Ovary (tissue), 9 donors: Measurements from ENCODE around the gene FGF9. TPM values are rescaled to one million over a fixed set of nuclear protein-coding genes. Genes with fewer than 3 reads are reported as not detected.

Experiments
- DNase-seq, 5 donors: peaks; one replicate each; pipeline ENCODE4 v3.0.0-alpha.2; 2019 to 2020
- H3K27ac ChIP-seq, 2 donors: fragments of 200-600 bp; one replicate each; pipeline versions ENCODE4 v1.5.1 to v1.8.0; 2019 to 2022
- H3K27me3 ChIP-seq: fragments of 200-600 bp; one replicate; pipeline ENCODE4 v1.8.0; 2022
- H3K36me3 ChIP-seq: fragments of 200-600 bp; sonication (generic); one replicate; pipeline ENCODE4 v1.5.1; 2019
- H3K4me1 ChIP-seq: one replicate; pipeline ENCODE4 v1.8.1; 2013; ENCODE audit warnings: mild to moderate bottlenecking, moderate library complexity; ENCODE audit not compliant: insufficient read depth
- H3K4me3 ChIP-seq: fragments of 200-600 bp; sonication (generic); one replicate; pipeline ENCODE4 v1.5.1; 2017
- H3K9me3 ChIP-seq, 2 donors: fragments of 200-600 bp in 1 of 2; sonication (generic) in 1 of 2; one replicate each; pipeline versions ENCODE4 v1.5.1 to v1.8.1; 2013 to 2019; ENCODE audit warnings: mild to moderate bottlenecking in 1 of 2, moderate library complexity in 1 of 2
- CTCF ChIP-seq, 3 donors: fragments of 450-650 bp in 2 of 3; fragments of 200-600 bp in 1 of 3; IDR thresholded peaks; one replicate each; pipeline versions ENCODE4 v1.5.1 to v1.8.0; 2016 to 2022; ENCODE audit warnings: antibody characterized with exemption in 3 of 3, mild to moderate bottlenecking in 1 of 3
- EP300 ChIP-seq: sonication (generic); formaldehyde crosslinking; IDR thresholded peaks from one replicate; pipeline ENCODE4 v1.6.1; 2017; ENCODE audit warnings: antibody characterized with exemption
- POLR2A ChIP-seq: fragments of 450-650 bp; IDR thresholded peaks from one replicate; pipeline ENCODE4 v1.6.1; 2017; ENCODE audit warnings: antibody characterized with exemption, mild to moderate bottlenecking, moderate library complexity
- WGBS, 3 donors: extraction: QIAGEN DNeasy Blood & Tissue Kit in 1 of 3; methylation state at CpG; one replicate each; pipeline versions ENCODE4 v1.1.5 to v1.1.7; 2013 to 2017; 5-methylcytosine and 5-hydroxymethylcytosine counted together
- intact Hi-C, 4 donors: fragments of 100-400 bp; cut with DNase I; formaldehyde crosslinking; loops; one replicate each; pipeline versions ENCODE4 v1.11.0 to v1.15.1; 2022 to 2023
- polyA plus RNA-seq, 2 donors: library from polyadenylated mRNA; stranded (reverse); fragments of 200-250 nt in 1 of 2; fragments of 350-450 nt in 1 of 2; fragmentation: Illumina TruSeq in 1 of 2; extraction: RNeasy Lipid Tissue Mini Kit (QIAGEN cat#74804) in 1 of 2; gene quantifications; one replicate each; pipeline ENCODE4 v1.2.3, GENCODE V29; 2013 to 2014
- total RNA-seq, 7 donors: library from RNA; depleted of rRNA in 2 of 7; stranded (reverse); fragments of >200 nt in 2 of 7; fragmentation: NEBNext Ultra II Directional in 3 of 7; extraction: Animal tissue kit (Norgen Biotek cat#: 25700) in 3 of 7; gene quantifications; one replicate each; pipeline versions ENCODE4 v1.1.0 to v1.2.4, GENCODE V29; 2016 to 2023
- donor health status: DM: no; HTN: no; CAD: no; lungs with moderate emphysema.
- donor health status: DM: no; HTN: no; CAD: no.
- donor health status: Bipolar disorder and iron deficiency.
- donor health status: DM: yes; HTN: yes; CAD: no.
- donor health status: DM: no; HTN: no; CAD: no.
- donor health status: DM: yes; HTN: yes; CAD: no.

The FGF9 gene
- total and polyA plus RNA-seq, 9 donors: 0.15 to 2.8 (median 0.81) TPM

GRCh38 chr13:21695546-21695945 lies 24.7 kb downstream of the FGF9 start:
- WGBS, 3 donors: 70 to 76% (median 72%) methylated on average over 4 of the region's 4 CpGs
- Histone ChIP-seq H3K36me3 (no peaks in the 10 kb centered on the region), H3K4me3 (no peak overlapping the region), H3K27me3 (no peaks in the 10 kb centered on the region), H3K27ac (no peak overlapping the region), H3K9me3 (no peaks in the 10 kb centered on the region), H3K4me1 (no peaks in the 10 kb centered on the region)
- DNase-seq: no peak
- intact Hi-C loops: no loop called here
- no peak for TF ChIP-seq POLR2A
- no peak for TF ChIP-seq CTCF (IDR thresholded peaks at IDR 0.05)
- TF ChIP-seq EP300: no peak

- intact Hi-C loops: no loop called here
- Histone ChIP-seq H3K27ac (no peak overlapping the region), H3K4me3 (no peak overlapping the region), H3K27me3 (no peaks in the 10 kb centered on the region), H3K36me3 (no peaks in the 10 kb centered on the region), H3K9me3 (no peaks in the 10 kb centered on the region), H3K4me1 (no peaks in the 10 kb centered on the region)
- no peak for TF ChIP-seq POLR2A
- no peak for TF ChIP-seq EP300
- TF ChIP-seq CTCF (IDR thresholded peaks at IDR 0.05): no peak
- 84 to 90% (median 90%) methylated on average over 3 of the region's 3 CpGs for WGBS, 3 donors
- DNase-seq: no peak
Observed at GRCh38 chr13:21696865-21697448, 26.1 kb downstream of the FGF9 start.

- no peak overlapping the region for H3K4me3 ChIP-seq
- H3K36me3 ChIP-seq: no peaks in the 10 kb centered on the region
- H3K9me3 ChIP-seq: no peaks in the 10 kb centered on the region
- TF ChIP-seq EP300: no peak
- TF ChIP-seq POLR2A: no peak
- TF ChIP-seq CTCF (IDR thresholded peaks at IDR 0.05): no peak
- H3K27me3 ChIP-seq: no peaks in the 10 kb centered on the region
- no peaks in the 10 kb centered on the region for H3K4me1 ChIP-seq
- no peak for DNase-seq
- intact Hi-C loops: no loop called here
- 53 to 66% (median 58%) methylated on average over 5 of the region's 5 CpGs for WGBS, 3 donors
- H3K27ac ChIP-seq: no peak overlapping the region
Observed at GRCh38 chr13:21698817-21699679, 28.2 kb downstream of the FGF9 start.

GRCh38 chr13:21701460-21701859 lies 30.6 kb downstream of the FGF9 start:
- intact Hi-C loops: no loop called here
- 90 to 95% (median 95%) methylated on average over 10 of the region's 10 CpGs for WGBS, 3 donors
- H3K36me3 ChIP-seq: no peaks in the 10 kb centered on the region

DNA sequence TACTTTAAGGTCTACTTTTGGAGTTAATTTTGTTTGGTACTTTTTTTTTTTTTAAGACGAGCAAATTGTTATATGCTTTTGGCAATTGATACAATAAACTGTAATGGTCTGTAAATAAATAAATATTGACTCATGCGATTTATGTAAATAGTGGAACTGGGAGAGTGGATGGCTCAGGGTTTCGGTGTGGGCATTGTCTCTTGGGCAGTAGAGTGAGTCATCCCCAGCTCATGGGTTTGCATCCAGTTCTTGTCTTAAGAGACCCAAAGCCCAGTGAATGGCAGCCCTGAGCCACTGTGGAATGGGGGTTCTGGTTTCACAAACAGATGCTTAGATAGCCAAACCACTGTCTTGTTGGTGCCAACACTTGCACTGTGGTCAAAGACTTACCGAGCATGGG lies 33.0 kb downstream of the FGF9 start:
- Histone ChIP-seq H3K4me3 (no peak overlapping the region), H3K36me3 (no peaks in the 10 kb centered on the region), H3K27ac (no peak overlapping the region), H3K4me1 (no peaks in the 10 kb centered on the region), H3K9me3 (no peaks in the 10 kb centered on the region), H3K27me3 (no peaks in the 10 kb centered on the region)
- 81 to 84% (median 81%) methylated on average over 4 of the region's 4 CpGs for WGBS, 3 donors
- intact Hi-C loops: no loop called here
- DNase-seq: no peak
- TF ChIP-seq POLR2A (no peak), CTCF (IDR thresholded peaks at IDR 0.05) (no peak), EP300 (no peak)

More at GRCh38 chr13:21701460-21701859, 30.6 kb downstream of the FGF9 start:
- H3K9me3 ChIP-seq: no peaks in the 10 kb centered on the region
- no peak for TF ChIP-seq EP300
- no peak for TF ChIP-seq POLR2A
- H3K27ac ChIP-seq: no peak overlapping the region
- no peak for DNase-seq
- no peaks in the 10 kb centered on the region for H3K4me1 ChIP-seq
- H3K27me3 ChIP-seq: no peaks in the 10 kb centered on the region
- H3K4me3 ChIP-seq: no peak overlapping the region
